Stimulated activated CD4-positive, alpha-beta T cell treated with anti-CD3 and anti-CD28 coated beads, Interleukin-1b, Interleukin-23, amount 100 ng/mL, for 24 hours (primary cell): ENCODE results near the gene INPP5E.

Experiments used
- DNase-seq, 4 experiments: peaks; one replicate each; pipeline ENCODE4 v3.0.0-alpha.2; 2020; ENCODE audit warnings: low read depth in 4 of 4, low spot score in 1 of 4

INPP5E gene

GRCh38 chr9:136387217-136387616, 52.4 kb downstream of the INPP5E start:
- DNase-seq = no peak

- DNase-seq = no peak
Observed at GRCh38 chr9:136386018-136386417, 53.6 kb downstream of the INPP5E start.

GRCh38 chr9:136385015-136385414, 54.6 kb downstream of the INPP5E start:
- DNase-seq = no peak

- DNase-seq = no peak
Observed at GRCh38 chr9:136383436-136383835, 56.2 kb downstream of the INPP5E start.

- DNase-seq = no peak
Observed at GRCh38 chr9:136381966-136382513, 57.6 kb downstream of the INPP5E start.

GRCh38 chr9:136381311-136381710, 58.3 kb downstream of the INPP5E start:
- no peak for DNase-seq

- no peak for DNase-seq
Observed at GRCh38 chr9:136380381-136380780, 59.3 kb downstream of the INPP5E start.

- DNase-seq = no peak
Observed at GRCh38 chr9:136379891-136380290, 59.8 kb downstream of the INPP5E start.

GRCh38 chr9:136379401-136379800, 60.2 kb downstream of the INPP5E start:
- no peak for DNase-seq

- DNase-seq = no peak
Observed at GRCh38 chr9:136379003-136379287, 60.7 kb downstream of the INPP5E start.
